Activated naive CD8-positive, alpha-beta T cell treated with anti-CD3 and anti-CD28 coated beads, Interleukin-2, amount 10 ng/mL, durations not matched to agents 7 days and 5 days (primary cell): ENCODE data around the gene CA6. TPM values are rescaled to one million over a fixed set of nuclear protein-coding genes. Genes with fewer than 3 reads are reported as not detected.
A peak's percentile ranks its signal among the peaks of the same experiment; 100 is the strongest.
"Not testable (repeated sequence)": the region's sequence is repeated elsewhere in the genome, so short reads cannot be mapped to it uniquely, and the experiment has no call there.

Source experiments
- ATAC-seq: fragments of 150-1000 bp; cut with Tn5 transposase; one replicate; pipeline ENCODE4 v1.10.0; 2021; ENCODE audit warnings: low read depth, moderate library complexity
- POLR2A ChIA-PET: fragments of 350-600 bp; sonication (Branson Sonifier 250); formaldehyde crosslinking; loops from one replicate; lab custom pipeline; 2021; ENCODE audit warnings: antibody characterized with exemption; lab: Charles Lee
- DNase-seq: peaks from one replicate; pipeline ENCODE4 v3.0.0; 2021
- H3K27ac Mint-ChIP-seq: one replicate; pipeline ENCODE4 v1.8.0; 2022; ENCODE audit warnings: mild to moderate bottlenecking, mixed read lengths
- H3K27me3 Mint-ChIP-seq: one replicate; pipeline ENCODE4 v1.8.0; 2022; ENCODE audit warnings: mild to moderate bottlenecking, moderate library complexity, mixed read lengths
- H3K36me3 Mint-ChIP-seq: one replicate; pipeline ENCODE4 v1.8.0; 2021; ENCODE audit warnings: mild to moderate bottlenecking, mixed read lengths
- H3K4me1 Mint-ChIP-seq: one replicate; pipeline ENCODE4 v1.8.0; 2021; ENCODE audit warnings: mixed read lengths
- H3K4me3 Mint-ChIP-seq: one replicate; pipeline ENCODE4 v1.8.0; 2022; ENCODE audit warnings: mild to moderate bottlenecking, moderate library complexity, mixed read lengths
- H3K9me3 Mint-ChIP-seq: one replicate; pipeline ENCODE4 v1.8.0; 2021; ENCODE audit warnings: mixed read lengths
- total RNA-seq, 2 experiments: library from RNA; stranded (reverse); gene quantifications; one replicate each; pipeline ENCODE4 v1.2.3, GENCODE V29; 2021

The CA6 gene
- total RNA-seq, 2 experiments from 2014 or later = 37.3 to 41.8 TPM

- POLR2A ChIA-PET = interaction anchor here (0.6 to 5.8 kb wide), 7 partner anchors 16 to 105 kb away, joined by 3 to 298 read pairs (median 5); partner anchors contain the start of gene ENO1
- Mint-ChIP-seq H3K9me3 (peaks cover 2% of the 10 kb centered on the region), H3K27ac (peak overlapping the region; percentile 76), H3K36me3 (peaks cover 9% of the 10 kb centered on the region), H3K4me3 (peak overlapping the region; percentile 13), H3K4me1 (peaks cover 33% of the 10 kb centered on the region), H3K27me3 (no peaks in the 10 kb centered on the region)
- DNase-seq (no peak), ATAC-seq (no peak)
Observed at GRCh38 chr1:8984203-8984602, 38.5 kb downstream of the CA6 start.

- POLR2A ChIA-PET = interaction anchor here (0.8 to 5.8 kb wide), 6 partner anchors 17 to 126 kb away, joined by 3 to 298 read pairs (median 18); partner anchors contain the start of gene CA6
- Mint-ChIP-seq H3K36me3 (peaks cover 9% of the 10 kb centered on the region), H3K9me3 (peaks cover 2% of the 10 kb centered on the region), H3K4me1 (peaks cover 39% of the 10 kb centered on the region), H3K4me3 (no peak overlapping the region), H3K27me3 (no peaks in the 10 kb centered on the region), H3K27ac (peak overlapping the region; percentile 60)
- DNase-seq (no peak), ATAC-seq (no peak)
Observed at GRCh38 chr1:8984990-8985389, 39.3 kb downstream of the CA6 start.

- H3K27me3 Mint-ChIP-seq = no peaks in the 10 kb centered on the region
- DNase-seq (no peak), ATAC-seq (peak; percentile 13)
- peak overlapping the region; percentile 73 for H3K4me3 Mint-ChIP-seq
- peak overlapping the region; percentile 91 for H3K27ac Mint-ChIP-seq
- POLR2A ChIA-PET = interaction anchor here (0.6 to 5.8 kb wide), 14 partner anchors 18 to 127 kb away, joined by 3 to 298 read pairs (median 10); partner anchors contain the start of genes CA6 and ENO1
- peaks cover 37% of the 10 kb centered on the region for H3K4me1 Mint-ChIP-seq
- no peaks in the 10 kb centered on the region for H3K9me3 Mint-ChIP-seq
- H3K36me3 Mint-ChIP-seq = peaks cover 6% of the 10 kb centered on the region
Observed at GRCh38 chr1:8985915-8986813, 40.5 kb downstream of the CA6 start.

- H3K27ac Mint-ChIP-seq = peak overlapping the region; percentile 91
- H3K9me3 Mint-ChIP-seq = no peaks in the 10 kb centered on the region
- H3K4me3 Mint-ChIP-seq = peak overlapping the region; percentile 73
- DNase-seq = peak; percentile 62
- H3K36me3 Mint-ChIP-seq = peaks cover 5% of the 10 kb centered on the region
- ATAC-seq = peak; percentile 58
- H3K27me3 Mint-ChIP-seq = no peaks in the 10 kb centered on the region
- H3K4me1 Mint-ChIP-seq = peaks cover 37% of the 10 kb centered on the region
- POLR2A ChIA-PET = interaction anchor here (0.6 to 5.8 kb wide), 15 partner anchors 9 to 113 kb away, joined by 3 to 298 read pairs (median 9); partner anchors contain the start of genes CA6 and ENO1
Observed at GRCh38 chr1:8986814-8987190, 41.1 kb downstream of the CA6 start.

- peaks cover 2% of the 10 kb centered on the region for H3K27me3 Mint-ChIP-seq
- ATAC-seq (peak; percentile 53), DNase-seq (peak; percentile 85)
- H3K4me3 Mint-ChIP-seq = peak overlapping the region; percentile 73
- peaks cover 4% of the 10 kb centered on the region for H3K36me3 Mint-ChIP-seq
- no peaks in the 10 kb centered on the region for H3K9me3 Mint-ChIP-seq
- POLR2A ChIA-PET = interaction anchor here (0.6 to 5.8 kb wide), 15 partner anchors 16 to 1013 kb away, joined by 3 to 298 read pairs (median 10); partner anchors contain the start of genes CA6 and ENO1
- H3K4me1 Mint-ChIP-seq = peaks cover 37% of the 10 kb centered on the region
- H3K27ac Mint-ChIP-seq = peak overlapping the region; percentile 91
Observed at GRCh38 chr1:8987881-8988617, 42.4 kb downstream of the CA6 start.

DNA sequence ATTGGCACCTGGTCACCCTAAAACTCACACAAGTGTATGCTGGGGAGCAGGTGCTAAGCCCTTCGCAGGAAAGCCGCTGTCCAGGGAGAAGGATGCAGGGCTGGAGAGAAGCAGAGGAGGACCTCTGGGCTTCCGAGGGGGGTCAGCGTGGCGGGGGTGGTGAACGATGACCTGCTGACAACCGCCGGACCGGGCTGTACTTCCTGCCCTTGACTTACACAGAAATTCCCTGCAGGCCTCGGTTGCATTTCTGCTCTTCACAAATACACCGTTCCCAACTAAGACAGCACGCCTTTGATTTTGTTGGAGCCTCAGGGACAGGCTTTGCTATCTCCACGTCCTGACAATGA lies 42.9 kb downstream of the CA6 start:
- no peak for ATAC-seq
- H3K4me1 Mint-ChIP-seq = peaks cover 36% of the 10 kb centered on the region

GRCh38 chr1:8989061-8989460 lies 43.4 kb downstream of the CA6 start:
- Mint-ChIP-seq H3K4me3 (no peak overlapping the region), H3K27me3 (peaks cover 2% of the 10 kb centered on the region), H3K27ac (no peak overlapping the region), H3K9me3 (no peaks in the 10 kb centered on the region), H3K36me3 (peaks cover 4% of the 10 kb centered on the region), H3K4me1 (peaks cover 31% of the 10 kb centered on the region)
- DNase-seq (no peak), ATAC-seq (no peak)
- POLR2A ChIA-PET = interaction anchor here (0.5 to 5.7 kb wide), 18 partner anchors 16 to 1014 kb away, joined by 3 to 169 read pairs (median 4); partner anchors contain the start of gene ENO1

More for the DNA sequence above, 42.9 kb downstream of the CA6 start:
- Mint-ChIP-seq H3K27me3 (peaks cover 2% of the 10 kb centered on the region), H3K4me3 (no peak overlapping the region), H3K27ac (no peak overlapping the region), H3K36me3 (peaks cover 4% of the 10 kb centered on the region), H3K9me3 (no peaks in the 10 kb centered on the region)
- POLR2A ChIA-PET = interaction anchor here (0.6 to 5.7 kb wide), 10 partner anchors 16 to 1014 kb away, joined by 3 to 169 read pairs (median 5); no protein-coding TSS in a partner anchor
- DNase-seq = no peak

DNA sequence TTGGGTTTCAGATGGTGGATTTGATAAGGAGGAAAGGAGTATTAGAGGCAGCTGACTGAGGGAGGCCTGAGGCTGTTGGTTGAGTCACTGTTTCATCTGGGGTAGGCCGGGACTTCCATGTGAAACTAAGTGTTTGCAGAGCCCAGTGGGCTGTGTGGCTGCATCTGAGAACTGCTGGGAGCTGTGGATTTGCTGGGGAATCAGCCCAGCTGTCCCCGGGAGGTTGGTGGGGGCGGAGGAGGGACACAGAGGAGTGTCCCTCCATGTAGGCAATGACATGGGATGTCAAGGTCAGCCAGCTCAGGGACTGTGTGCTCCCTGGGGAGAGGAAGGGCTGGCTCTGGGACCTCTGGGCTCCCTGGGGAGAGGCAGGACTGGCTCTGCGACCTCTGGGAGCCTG lies 44.2 kb downstream of the CA6 start:
- POLR2A ChIA-PET = interaction anchor here (0.5 to 5.7 kb wide), 12 partner anchors 15 to 131 kb away, joined by 3 to 169 read pairs (median 6); partner anchors contain the start of gene ENO1
- no peak overlapping the region for H3K4me3 Mint-ChIP-seq
- H3K27ac Mint-ChIP-seq = peak overlapping the region; percentile 52
- H3K27me3 Mint-ChIP-seq = peaks cover 2% of the 10 kb centered on the region
- peaks cover 28% of the 10 kb centered on the region for H3K4me1 Mint-ChIP-seq
- peaks cover 4% of the 10 kb centered on the region for H3K36me3 Mint-ChIP-seq
- no peaks in the 10 kb centered on the region for H3K9me3 Mint-ChIP-seq
- DNase-seq (no peak), ATAC-seq (peak; percentile 19)

GRCh38 chr1:8992936-8993687 lies 47.4 kb downstream of the CA6 start:
- H3K9me3 Mint-ChIP-seq = no peaks in the 10 kb centered on the region
- no peak overlapping the region for H3K27ac Mint-ChIP-seq
- no peak for ATAC-seq
- POLR2A ChIA-PET = no interaction called here
- H3K27me3 Mint-ChIP-seq = peaks cover 2% of the 10 kb centered on the region
- DNase-seq = no peak
- H3K4me1 Mint-ChIP-seq = peaks cover 12% of the 10 kb centered on the region
- H3K4me3 Mint-ChIP-seq = no peak overlapping the region
- peaks cover 2% of the 10 kb centered on the region for H3K36me3 Mint-ChIP-seq

GRCh38 chr1:8993962-8994675 lies 48.5 kb downstream of the CA6 start:
- H3K36me3 Mint-ChIP-seq, H3K9me3 Mint-ChIP-seq, POLR2A ChIA-PET, H3K4me3 Mint-ChIP-seq, H3K27ac Mint-ChIP-seq, H3K27me3 Mint-ChIP-seq, DNase-seq, ATAC-seq: not testable (repeated sequence)
- peaks cover 10% of the 10 kb centered on the region for H3K4me1 Mint-ChIP-seq

GRCh38 chr1:9001534-9002214 lies 56.0 kb downstream of the CA6 start:
- H3K36me3 Mint-ChIP-seq, H3K27me3 Mint-ChIP-seq, POLR2A ChIA-PET, H3K9me3 Mint-ChIP-seq, H3K27ac Mint-ChIP-seq, H3K4me3 Mint-ChIP-seq, ATAC-seq, DNase-seq: not testable (repeated sequence)
- peaks cover 17% of the 10 kb centered on the region for H3K4me1 Mint-ChIP-seq
